ENCODE measurements around the gene ZNFX1.
A peak's percentile ranks its signal among the peaks of the same experiment; 100 is the strongest.

The ZNFX1 gene

GRCh38 chr20:49288784-49289696 is 11.2 kb upstream of the ZNFX1 start:
- Histone ChIP-seq H3K4me1 (peaks cover 18% of the 10 kb centered on the region), H3K27me3 (no peaks in the 10 kb centered on the region), H3K36me3 (peaks cover 79% of the 10 kb centered on the region), H3K9me3 (no peaks in the 10 kb centered on the region), H3K4me3 (ENCODE audit: low read depth, low read length) (no peak overlapping the region)
- TF ChIP-seq CTCF (IDR thresholded peaks at IDR 0.05; ENCODE audit: low read depth, low read length): 0 out of 2 replicates have a peak, but pooled peaks have one; percentile 4
- DNase-seq: no peak

DNA sequence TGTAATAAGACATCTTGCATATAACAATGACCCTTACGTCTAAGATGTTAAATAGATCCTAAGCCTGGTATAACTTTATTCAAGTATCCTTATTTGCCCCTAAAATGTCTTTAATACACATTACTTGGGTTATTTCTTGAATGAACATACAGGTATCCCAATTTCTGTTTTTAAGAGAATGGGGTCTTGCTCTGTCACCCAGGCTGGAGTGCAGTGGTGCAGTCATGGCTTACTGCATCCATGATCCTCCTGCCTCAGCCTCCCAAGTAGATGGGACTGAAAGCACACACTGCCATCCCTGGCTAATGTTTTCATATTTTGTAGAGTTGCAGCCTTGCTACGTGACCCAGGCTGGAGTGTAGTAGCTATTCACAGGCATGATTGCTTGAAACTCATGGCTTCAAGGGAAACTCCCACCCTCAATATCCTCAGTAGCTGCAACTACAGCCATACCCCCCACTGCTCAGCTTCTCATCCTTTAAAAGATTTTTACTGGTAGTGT is 10.4 kb upstream of the ZNFX1 start:
- H3K36me3 ChIP-seq: peaks cover 87% of the 10 kb centered on the region
- peaks cover 18% of the 10 kb centered on the region for H3K4me1 ChIP-seq
- no peak overlapping the region for H3K4me3 ChIP-seq (ENCODE audit: low read depth, low read length)
- H3K9me3 ChIP-seq: no peaks in the 10 kb centered on the region
- DNase-seq: no peak
- H3K27me3 ChIP-seq: no peaks in the 10 kb centered on the region
- no peak for TF ChIP-seq CTCF (IDR thresholded peaks at IDR 0.05; ENCODE audit: low read depth, low read length)

- H3K4me3 ChIP-seq (ENCODE audit: low read depth, low read length): no peak overlapping the region
- no peaks in the 10 kb centered on the region for H3K9me3 ChIP-seq
- H3K4me1 ChIP-seq: peaks cover 18% of the 10 kb centered on the region
- peaks cover 93% of the 10 kb centered on the region for H3K36me3 ChIP-seq
- no peak for DNase-seq
- H3K27me3 ChIP-seq: no peaks in the 10 kb centered on the region
- TF ChIP-seq CTCF (IDR thresholded peaks at IDR 0.05; ENCODE audit: low read depth, low read length): no peak
Measured at GRCh38 chr20:49287555-49288249, 9.8 kb upstream of the ZNFX1 start.

DNA sequence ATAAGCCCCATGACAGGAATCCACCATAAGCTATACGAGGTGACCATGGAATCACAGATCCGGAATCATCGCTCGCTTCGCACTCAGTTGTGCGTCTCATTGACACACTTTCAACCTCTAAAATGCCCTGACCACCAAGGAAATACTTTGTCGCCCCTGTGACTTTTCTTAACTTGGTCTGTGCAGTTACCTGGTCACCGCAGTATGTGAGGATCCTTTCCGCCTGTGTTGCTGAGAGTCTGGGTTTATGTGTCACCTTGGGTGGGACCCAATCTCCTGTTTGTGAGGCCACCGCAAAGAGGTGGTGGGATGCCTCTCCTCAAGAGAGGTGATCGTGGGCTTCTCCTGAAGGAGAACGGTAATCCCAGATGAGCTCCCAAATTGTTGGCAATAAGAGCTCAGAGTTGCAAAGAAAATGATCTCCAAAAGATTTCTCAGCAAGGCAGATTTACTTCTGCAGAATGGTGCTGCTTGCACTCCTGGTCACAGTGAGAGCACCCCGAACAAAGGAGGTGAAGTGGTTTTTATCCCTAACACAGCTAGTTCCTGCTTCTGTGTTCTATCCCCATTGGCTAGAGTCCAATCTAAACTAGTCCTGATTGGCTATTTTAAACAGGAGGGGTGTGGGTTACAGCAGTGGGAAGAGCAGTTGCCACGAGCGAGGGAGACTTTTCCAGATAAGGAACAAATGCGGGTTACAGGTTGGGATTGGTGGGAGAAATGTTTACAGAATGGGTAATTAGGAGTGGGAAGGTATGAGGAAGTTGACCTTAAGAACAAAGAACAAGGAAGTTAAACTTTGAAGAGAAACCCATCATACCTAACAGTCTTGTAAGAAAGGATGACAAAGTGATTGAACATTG is 9.1 kb upstream of the ZNFX1 start:
- peaks cover 100% of the 10 kb centered on the region for H3K36me3 ChIP-seq
- peaks cover 18% of the 10 kb centered on the region for H3K4me1 ChIP-seq
- H3K27me3 ChIP-seq: no peaks in the 10 kb centered on the region
- H3K4me3 ChIP-seq (ENCODE audit: low read depth, low read length): no peak overlapping the region
- TF ChIP-seq CTCF (IDR thresholded peaks at IDR 0.05; ENCODE audit: low read depth, low read length): no peak
- H3K9me3 ChIP-seq: no peaks in the 10 kb centered on the region
- no peak for DNase-seq

DNA sequence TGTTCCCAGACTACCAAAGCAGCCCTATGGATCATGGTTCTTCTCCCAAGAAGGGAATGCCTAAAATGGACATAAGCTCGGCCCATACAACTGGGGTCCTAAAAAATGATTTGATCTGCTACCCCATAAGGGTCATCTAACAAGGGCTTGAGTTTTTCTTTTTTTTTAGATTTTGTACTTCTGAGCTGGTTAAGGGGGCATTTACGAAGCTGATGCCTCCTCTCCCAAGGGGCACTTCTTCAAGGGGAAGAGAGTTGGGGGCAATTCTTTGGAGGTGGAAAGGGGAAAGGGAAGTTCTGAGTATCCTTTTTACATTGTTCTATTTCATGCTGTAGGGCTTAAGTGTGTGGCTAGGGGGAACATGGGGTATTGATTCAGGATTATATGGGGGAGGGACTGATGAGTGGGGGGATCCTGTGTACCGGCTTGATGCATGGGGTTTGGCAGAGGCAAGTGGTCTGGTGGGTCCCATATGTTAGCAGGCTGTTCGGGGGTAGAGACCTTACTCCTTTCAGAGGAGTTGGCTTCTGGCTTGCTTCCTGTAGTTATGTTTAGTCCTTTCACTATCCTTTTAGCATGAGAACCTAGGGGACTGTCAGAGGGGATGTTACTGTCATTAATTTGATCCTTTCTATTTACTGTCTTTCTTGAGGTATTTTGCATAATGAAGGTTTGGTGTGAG is 8.1 kb upstream of the ZNFX1 start:
- Histone ChIP-seq H3K4me1 (peaks cover 18% of the 10 kb centered on the region), H3K9me3 (no peaks in the 10 kb centered on the region), H3K27me3 (no peaks in the 10 kb centered on the region), H3K36me3 (peaks cover 100% of the 10 kb centered on the region), H3K4me3 (ENCODE audit: low read depth, low read length) (peak overlapping the region; percentile 31)
- DNase-seq: no peak
- no peak for TF ChIP-seq CTCF (IDR thresholded peaks at IDR 0.05; ENCODE audit: low read depth, low read length)
